K562 (cell line): Measurements from ENCODE around the gene ACVR2B. TPM values are rescaled to one million over a fixed set of nuclear protein-coding genes. Genes with fewer than 3 reads are reported as not detected.

ENCODE experiments used
- ATAC-seq: fragments of 200-7000 bp; cut with Tn5 transposase; 3 replicates; pipeline ENCODE4 v1.9.1; 2020; ENCODE audit warnings: moderate library complexity
- BruUV-seq: library from RNA; stranded (reverse); fragments of 400-500 nt; replicated peaks from 2 replicates; lab custom pipeline; 2021; lab: Mats Ljungman, UMichigan
- CTCF ChIA-PET: fragments of 300-600 bp; formaldehyde crosslinking; extraction: SDS; loops from one replicate; lab custom pipeline; 2021; ENCODE audit warnings: low intra/inter-chr PET ratio; lab: Yijun Ruan, JAX
- POLR2A ChIA-PET: fragments of 300-600, 350-650 bp; sonication (Branson Sonifier 250); formaldehyde crosslinking; extraction: SDS; loops from one replicate; lab custom pipeline; 2021; ENCODE audit warnings: antibody characterized with exemption, inconsistent platforms; lab: Yijun Ruan, JAX
- DNase-seq, 4 experiments: peaks; one replicate each; pipeline versions ENCODE4 v3.0.0 to v3.0.0-alpha.2; 2011 to 2018; ENCODE audit warnings: low spot score in 3 of 4, mixed read lengths in 3 of 4; ENCODE audit errors: extremely low read depth in 1 of 4
- FAIRE-seq: peaks from 2 replicates; lab custom pipeline; 2011; peaks lifted over from hg19 to GRCh38; lab: Jason Lieb, UNC
- H2AFZ ChIP-seq: 2 replicates; pipeline ENCODE4 v1.6.0; 2011; ENCODE audit warnings: low read depth, low read length, control low read depth, inconsistent platforms
- H3K27ac ChIP-seq: fragments of 200-600 bp; 3 replicates; pipeline ENCODE4 v1.8.0; 2011; ENCODE audit warnings: low read depth, mild to moderate bottlenecking, control low read depth, inconsistent platforms, low read length, moderate library complexity, mixed read lengths; ENCODE audit errors: extremely low read depth
- H3K27me3 ChIP-seq, 2 experiments: fragments of 300-600 bp in 1 of 2; 2 replicates in 1 of 2; 3 replicates in 1 of 2; pipeline versions ENCODE4 v1.6.0 to v1.8.0; 2011; ENCODE audit warnings: inconsistent platforms in 2 of 2, low read length in 2 of 2, mild to moderate bottlenecking in 1 of 2, mixed read lengths in 1 of 2, moderate library complexity in 1 of 2; ENCODE audit not compliant: control insufficient read depth in 2 of 2, insufficient read depth in 2 of 2
- H3K36me3 ChIP-seq: fragments of 300-600 bp; 3 replicates; pipeline ENCODE4 v1.8.0; 2011; ENCODE audit warnings: mild to moderate bottlenecking, low read length, inconsistent platforms; ENCODE audit not compliant: control insufficient read depth, insufficient read depth
- H3K4me1 ChIP-seq, 2 experiments: fragments of 200-600 bp in 1 of 2; replicated peaks in 1 of 2; 2 replicates in 1 of 2; 3 replicates in 1 of 2; pipeline versions ENCODE4 v1.5.1 to v1.8.0; 2011; ENCODE audit warnings: inconsistent platforms in 2 of 2, low read length in 2 of 2, mild to moderate bottlenecking in 1 of 2, mixed read lengths in 1 of 2, moderate library complexity in 1 of 2; ENCODE audit not compliant: control insufficient read depth in 2 of 2, insufficient read depth in 2 of 2
- H3K4me2 ChIP-seq: 2 replicates; pipeline ENCODE4 v1.6.1; 2011; ENCODE audit warnings: low read length, control low read depth, inconsistent platforms, mixed read lengths; ENCODE audit not compliant: insufficient read depth
- H3K4me3 ChIP-seq: fragments of 200-600 bp; sonication (generic), shearing (Covaris generic); 2 replicates; pipeline ENCODE4 v1.5.1; 2016; ENCODE audit warnings: control low read depth, inconsistent platforms
- H3K79me2 ChIP-seq: fragments of 200-600 bp; 3 replicates; pipeline ENCODE4 v1.8.0; 2011; ENCODE audit warnings: low read length, inconsistent platforms; ENCODE audit not compliant: control insufficient read depth, insufficient read depth
- H3K9ac ChIP-seq, 2 experiments: 2 replicates each; pipeline versions ENCODE4 v1.6.0 to v1.6.1; 2011; ENCODE audit warnings: low read depth in 2 of 2, low read length in 2 of 2, control low read depth in 1 of 2, inconsistent platforms in 1 of 2, mild to moderate bottlenecking in 1 of 2, mixed read lengths in 1 of 2; ENCODE audit not compliant: insufficient read depth in 1 of 2
- H3K9me1 ChIP-seq: one replicate; pipeline ENCODE4 v1.6.0; 2011; ENCODE audit warnings: inconsistent platforms, mild to moderate bottlenecking, low read length, moderate library complexity; ENCODE audit not compliant: control insufficient read depth, insufficient read depth
- H3K9me3 ChIP-seq: replicated peaks from 2 replicates; pipeline ENCODE4 v1.5.1; 2011; ENCODE audit warnings: low read depth, low read length, inconsistent platforms; ENCODE audit not compliant: control insufficient read depth, insufficient read depth
- H4K20me1 ChIP-seq: replicated peaks from 2 replicates; pipeline ENCODE4 v1.6.1; 2011; ENCODE audit warnings: low read length, inconsistent platforms, mixed read lengths; ENCODE audit not compliant: control insufficient read depth, insufficient read depth
- ATF6 ChIP-seq: sonication (generic); formaldehyde crosslinking; IDR thresholded peaks from 2 replicates; pipeline ENCODE4 v1.4.0; 2020; ENCODE audit warnings: mild to moderate bottlenecking, missing genetic modification reagents
- CBX3 ChIP-seq, 2 experiments: IDR thresholded peaks; 1 replicate in 1 of 2; 2 replicates in 1 of 2; pipeline ENCODE4 v1.6.1; 2012; ENCODE audit warnings: inconsistent platforms in 2 of 2, low read length in 2 of 2, borderline replicate concordance in 1 of 2, control low read depth in 1 of 2
- DPF2 ChIP-seq: fragments of 450-650 bp; IDR thresholded peaks from 2 replicates; pipeline ENCODE4 v1.6.1; 2016
- FOSL1 ChIP-seq: fragments of 200-800 bp; sonication (Bioruptor generic); conservative IDR thresholded peaks from 2 replicates; pipeline ENCODE4 v1.6.1; 2016; ENCODE audit warnings: missing genetic modification characterization, missing compliant biosample characterization
- JUND ChIP-seq, 2 experiments: IDR thresholded peaks; 2 replicates in 1 of 2; 3 replicates in 1 of 2; pipeline ENCODE4 v1.6.1; 2011; ENCODE audit warnings: borderline replicate concordance in 2 of 2, low read depth in 2 of 2, low read length in 2 of 2, improper control_type of control experiment in 1 of 2, missing biosample characterization in 1 of 2, missing genetic modification characterization in 1 of 2, missing genetic modification reagents in 1 of 2
- KLF1 ChIP-seq: fragments of 450-650 bp; IDR thresholded peaks from 2 replicates; pipeline ENCODE4 v1.6.1; 2016; ENCODE audit warnings: missing genetic modification characterization, missing compliant biosample characterization
- MAZ ChIP-seq, 2 experiments: fragments of 450-650 bp in 1 of 2; sonication (generic) in 1 of 2; formaldehyde crosslinking; IDR thresholded peaks in 1 of 2; conservative IDR thresholded peaks in 1 of 2; 2 replicates each; pipeline versions ENCODE4 v1.4.0 to v1.5.0; 2020; ENCODE audit warnings: mild to moderate bottlenecking in 1 of 2, missing genetic modification reagents in 1 of 2
- NR2C1 ChIP-seq, 2 experiments: fragments of 450-650 bp; IDR thresholded peaks; 2 replicates each; pipeline ENCODE4 v1.6.1; 2017; ENCODE audit warnings: mild to moderate bottlenecking in 2 of 2, antibody characterized with exemption in 1 of 2, inconsistent platforms in 1 of 2, missing compliant biosample characterization in 1 of 2, missing genetic modification characterization in 1 of 2
- RFX7 ChIP-seq: fragments of 250-450 bp; sonication (Bioruptor Pico); IDR thresholded peaks from 2 replicates; pipeline ENCODE4 v1.5.1; 2021; ENCODE audit warnings: mild to moderate bottlenecking
- SIX5 ChIP-seq, 2 experiments: IDR thresholded peaks; 2 replicates each; pipeline ENCODE4 v1.6.1; 2011; ENCODE audit warnings: low read length in 2 of 2, borderline replicate concordance in 1 of 2, low read depth in 1 of 2, mild to moderate bottlenecking in 1 of 2, moderate library complexity in 1 of 2; ENCODE audit not compliant: insufficient read depth in 1 of 2
- SMAD1 ChIP-seq: fragments of 150-350 bp; IDR thresholded peaks from 2 replicates; pipeline ENCODE4 v1.6.1; 2014; ENCODE audit warnings: low read length, low read depth; ENCODE audit not compliant: partially characterized antibody
- SMAD4 ChIP-seq: fragments of 250-450 bp; sonication (Bioruptor Pico); conservative IDR thresholded peaks from 2 replicates; pipeline ENCODE4 v1.8.0; 2021; ENCODE audit warnings: inconsistent platforms, mild to moderate bottlenecking, moderate library complexity
- ZNF41 ChIP-seq: fragments of 250-450 bp; sonication (Bioruptor Pico); conservative IDR thresholded peaks from 2 replicates; pipeline ENCODE4 v1.4.0; 2020; ENCODE audit warnings: mild to moderate bottlenecking
- WGBS: fragments of 100-300 bp; shearing (Covaris generic); methylation state at CpG from one replicate; pipeline ENCODE4 v1.1.6; 2016; ENCODE audit warnings: low coverage, mixed read lengths; ENCODE audit not compliant: insufficient coverage; ENCODE audit errors: missing lambda C conversion rate; 5-methylcytosine and 5-hydroxymethylcytosine counted together
- in situ Hi-C: fragments of 300-500 bp; cut with MboI; formaldehyde crosslinking; loops from 4 replicates; pipeline ENCODE4 v1.15.0; 2018; ENCODE audit warnings: inconsistent platforms, mixed read lengths
- intact Hi-C: fragments of 100-400 bp; cut with micrococcal nuclease; formaldehyde crosslinking; loops from 2 replicates; pipeline ENCODE4 v1.14.2; 2022
- polyA plus RNA-seq, 8 experiments: library from polyadenylated mRNA; depleted of rRNA in 4 of 8; stranded (reverse) in 5 of 8; unstranded in 3 of 8; fragments of >200 nt; fragmentation: Nextera tagmentation in 2 of 8; fragmentation: Illumina TruSeq in 1 of 8; extraction: Ambion mirVana in 2 of 8; extraction: Trizol in 1 of 8; gene quantifications; 2 replicates each; pipeline versions ENCODE4 v1.2.1 to v1.2.3, GENCODE V29; 2011 to 2014; ENCODE audit warnings: inconsistent platforms in 1 of 8, missing spikeins in 1 of 8
- total RNA-seq, 7 experiments: library from RNA; depleted of rRNA in 6 of 7; stranded (reverse); fragments of >200 nt in 6 of 7; fragmentation: Illumina TruSeq in 2 of 7; extraction: Trizol in 2 of 7; gene quantifications; 2 replicates each; pipeline versions ENCODE4 v1.2.1 to v1.2.3, GENCODE V29; 2011 to 2021; ENCODE audit warnings: low replicate concordance in 1 of 7
- TF ChIP-seq, protein P1 (sequence below): sonication (generic); formaldehyde crosslinking; IDR thresholded peaks from 2 replicates; pipeline ENCODE4 v1.9.0; 2022; ENCODE audit warnings: mild to moderate bottlenecking, missing genetic modification reagents
- TF ChIP-seq, protein P2 (sequence below): fragments of 450-650 bp; IDR thresholded peaks from 2 replicates; pipeline ENCODE4 v1.6.1; 2018; ENCODE audit not compliant: partially characterized antibody

Gene ACVR2B
- total and polyA plus RNA-seq, 9 of the 15 experiments (the other 6 are each of a cell fraction or from before 2014, with no cell fraction given), result 1.8 to 23.7 (median 7.1) TPM

DNA sequence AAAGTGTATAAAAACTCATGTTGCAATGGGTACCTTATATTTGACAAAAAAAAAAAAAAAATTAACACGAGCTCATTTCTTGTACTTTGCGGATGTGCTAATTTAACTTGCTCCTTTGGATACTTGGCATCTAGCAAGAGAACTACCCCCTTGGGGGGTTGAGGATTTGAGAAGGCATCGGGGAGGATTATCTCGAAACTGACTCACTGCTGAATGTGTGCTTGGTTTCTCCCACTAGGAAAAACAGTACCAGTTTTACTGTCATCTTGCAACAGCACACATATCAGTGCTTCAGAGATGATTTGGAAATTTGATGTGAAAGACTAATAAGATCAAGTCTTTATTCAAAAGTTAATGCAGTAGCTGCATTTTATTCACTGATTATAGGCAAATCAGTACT is 43.3 kb downstream of the ACVR2B start:
- H3K27ac ChIP-seq, result no peak overlapping the region
- POLR2A ChIA-PET, result no interaction called here
- no peaks in the 10 kb centered on the region for H3K9me3 ChIP-seq
- FAIRE-seq (peak; percentile 49), ATAC-seq (no peak), DNase-seq (peak in 2 of 4 experiments; percentile 33 to 42)
- H3K4me1 ChIP-seq, result peaks cover 4 to 5% of the 10 kb centered on the region in 2 experiments; a peak in 4 of 5 replicates
- intact Hi-C loops (loop anchor here (10.0 kb wide), 1 partner anchor 348 kb away; no protein-coding TSS in a partner anchor), in situ Hi-C loops (no loop called here)
- BruUV-seq, result no TSS peak
- H3K9ac ChIP-seq, result peak overlapping the region in 1 of 2 experiments; percentile 79; a peak in 2 of 4 replicates
- peaks cover 4% of the 10 kb centered on the region for H4K20me1 ChIP-seq
- H3K4me3 ChIP-seq, result peak overlapping the region; percentile 63
- TF ChIP-seq, protein P1, sequence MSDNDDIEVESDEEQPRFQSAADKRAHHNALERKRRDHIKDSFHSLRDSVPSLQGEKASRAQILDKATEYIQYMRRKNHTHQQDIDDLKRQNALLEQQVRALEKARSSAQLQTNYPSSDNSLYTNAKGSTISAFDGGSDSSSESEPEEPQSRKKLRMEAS (CRISPR knock-in tag), result no peak
- TF ChIP-seq JUND (IDR thresholded peaks at IDR 0.05; ENCODE audit: borderline replicate concordance, low read depth, low read length) (0 out of 2 replicates have a peak, but pooled peaks have one; percentile 25), JUND (tag; IDR thresholded peaks at IDR 0.05; ENCODE audit: borderline replicate concordance, low read depth, low read length) (no peak), DPF2 (no peak), SMAD1 (no peak), NR2C1 (IDR thresholded peaks at IDR 0.05) (no peak), NR2C1 (tag; IDR thresholded peaks at IDR 0.05) (no peak), SMAD4 (CRISPR knock-in tag) (no peak), RFX7 (CRISPR knock-in tag) (no peak), SIX5 (IDR thresholded peaks at IDR 0.05; ENCODE audit: borderline replicate concordance in 1 of 2, insufficient read depth in 1 of 2, low read depth in 1 of 2, low read length in 2 of 2) (no peak), MAZ (CRISPR knock-in tag; conservative IDR thresholded peaks at IDR 0.05 in 1 of 2, IDR thresholded peaks at IDR 0.05 in 1 of 2) (no peak), ATF6 (CRISPR knock-in tag) (no peak), CBX3 (IDR thresholded peaks at IDR 0.05; ENCODE audit: borderline replicate concordance in 1 of 2, low read length in 2 of 2) (no peak), ZNF41 (CRISPR knock-in tag) (no peak), KLF1 (tag) (no peak), FOSL1 (peak; percentile 43; the same call in 1 of the 2 replicates)
- TF ChIP-seq, protein P2, sequence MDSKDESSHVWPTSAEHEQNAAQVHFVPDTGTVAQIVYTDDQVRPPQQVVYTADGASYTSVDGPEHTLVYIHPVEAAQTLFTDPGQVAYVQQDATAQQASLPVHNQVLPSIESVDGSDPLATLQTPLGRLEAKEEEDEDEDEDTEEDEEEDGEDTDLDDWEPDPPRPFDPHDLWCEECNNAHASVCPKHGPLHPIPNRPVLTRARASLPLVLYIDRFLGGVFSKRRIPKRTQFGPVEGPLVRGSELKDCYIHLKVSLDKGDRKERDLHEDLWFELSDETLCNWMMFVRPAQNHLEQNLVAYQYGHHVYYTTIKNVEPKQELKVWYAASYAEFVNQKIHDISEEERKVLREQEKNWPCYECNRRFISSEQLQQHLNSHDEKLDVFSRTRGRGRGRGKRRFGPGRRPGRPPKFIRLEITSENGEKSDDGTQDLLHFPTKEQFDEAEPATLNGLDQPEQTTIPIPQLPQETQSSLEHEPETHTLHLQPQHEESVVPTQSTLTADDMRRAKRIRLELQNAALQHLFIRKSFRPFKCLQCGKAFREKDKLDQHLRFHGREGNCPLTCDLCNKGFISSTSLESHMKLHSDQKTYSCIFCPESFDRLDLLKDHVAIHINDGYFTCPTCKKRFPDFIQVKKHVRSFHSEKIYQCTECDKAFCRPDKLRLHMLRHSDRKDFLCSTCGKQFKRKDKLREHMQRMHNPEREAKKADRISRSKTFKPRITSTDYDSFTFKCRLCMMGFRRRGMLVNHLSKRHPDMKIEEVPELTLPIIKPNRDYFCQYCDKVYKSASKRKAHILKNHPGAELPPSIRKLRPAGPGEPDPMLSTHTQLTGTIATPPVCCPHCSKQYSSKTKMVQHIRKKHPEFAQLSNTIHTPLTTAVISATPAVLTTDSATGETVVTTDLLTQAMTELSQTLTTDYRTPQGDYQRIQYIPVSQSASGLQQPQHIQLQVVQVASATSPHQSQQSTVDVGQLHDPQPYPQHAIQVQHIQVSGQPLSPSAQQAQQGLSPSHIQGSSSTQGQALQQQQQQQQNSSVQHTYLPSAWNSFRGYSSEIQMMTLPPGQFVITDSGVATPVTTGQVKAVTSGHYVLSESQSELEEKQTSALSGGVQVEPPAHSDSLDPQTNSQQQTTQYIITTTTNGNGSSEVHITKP, result peak; percentile 59
- CTCF ChIA-PET, result interaction anchor here (0.7 to 1.7 kb wide), 4 partner anchors 153 to 503 kb away, joined by 4 to 9 read pairs (median 5); partner anchors contain the start of gene SCN5A
- 40% methylated on average over 4 of the region's 4 CpGs for WGBS
- peaks cover 13% of the 10 kb centered on the region; the same call in 1 of the 3 replicates for H3K36me3 ChIP-seq
- H3K4me2 ChIP-seq, result peak overlapping the region; percentile 94
- H3K9me1 ChIP-seq, result no peaks in the 10 kb centered on the region
- H3K27me3 ChIP-seq, result no peaks in the 10 kb centered on the region
- peak overlapping the region; percentile 100 for H2AFZ ChIP-seq
- H3K79me2 ChIP-seq, result no peaks in the 10 kb centered on the region; the same call in 2 of the 3 replicates
